PC-3 (cell line): ENCODE measurements around the gene ZNRF1.

Source experiments
- CTCF ChIP-seq: fragments of 300-600 bp; sonication (generic); conservative IDR thresholded peaks from 2 replicates; pipeline ENCODE4 v1.5.1; 2017; ENCODE audit warnings: antibody characterized with exemption, low read depth, mild to moderate bottlenecking, low read length
- EZH2 ChIP-seq: fragments of 300-600 bp; sonication (generic); IDR thresholded peaks from one replicate; pipeline ENCODE4 v1.6.1; 2017; ENCODE audit warnings: antibody characterized with exemption, mild to moderate bottlenecking, low read length; ENCODE audit not compliant: unreplicated experiment
- EZH2phosphoT487 ChIP-seq: fragments of 300-600 bp; sonication (generic); IDR thresholded peaks from 2 replicates; pipeline ENCODE4 v1.6.1; 2018; ENCODE audit warnings: mild to moderate bottlenecking, antibody characterized with exemption, low read length, borderline replicate concordance

- TF ChIP-seq CTCF (no peak), EZH2phosphoT487 (no peak), EZH2 (no peak)
Observed at GRCh38 chr16:75003931-75004330, 5.1 kb downstream of the ZNRF1 start.
